Measurements from ENCODE around the gene ST3GAL3.

ST3GAL3 gene

DNA sequence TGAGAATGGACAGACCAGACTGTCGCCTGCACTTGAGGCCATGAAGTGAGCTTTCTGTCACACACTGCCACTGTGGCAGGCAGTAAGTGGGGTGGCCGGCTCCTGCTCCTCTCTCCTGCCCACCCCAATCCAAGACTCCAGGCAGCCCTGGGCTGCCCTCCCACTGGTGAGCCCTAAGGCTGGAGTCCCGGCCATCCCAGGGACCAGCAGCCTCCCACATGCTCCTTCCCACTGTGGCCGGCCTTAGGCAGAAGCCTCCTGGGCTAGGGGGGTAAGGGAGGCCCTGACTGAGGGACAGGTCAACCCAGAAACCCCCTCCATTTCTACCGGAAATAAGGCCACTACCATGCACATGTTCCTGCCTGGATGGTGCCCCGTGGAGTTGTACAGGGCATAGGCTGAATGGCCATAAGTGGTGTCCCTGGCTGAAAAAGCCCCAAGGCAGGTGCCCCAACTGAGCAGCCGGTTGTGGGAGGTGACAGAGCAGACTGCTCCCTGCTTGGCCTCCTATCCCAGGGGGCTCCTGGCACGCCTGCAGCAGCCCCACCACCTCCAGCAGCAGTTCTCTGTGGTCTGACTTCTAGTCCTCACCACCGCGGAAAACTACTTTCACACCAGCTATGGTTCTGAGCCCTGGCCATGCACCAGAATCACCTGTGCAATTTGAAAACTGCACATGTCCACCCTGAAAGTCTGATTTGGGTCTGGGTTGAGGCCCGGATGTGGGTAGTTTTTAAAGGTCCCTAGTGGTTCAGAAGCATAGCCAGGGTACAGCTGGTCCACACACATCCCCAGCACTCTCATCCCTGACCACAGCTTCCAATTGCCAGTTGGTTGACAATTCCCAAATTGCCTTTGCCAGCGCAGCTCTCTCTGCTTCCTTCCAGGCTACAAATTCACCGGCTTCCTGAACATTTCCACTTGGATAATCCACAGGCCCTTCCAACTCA lies 224.7 kb downstream of the ST3GAL3 start:
- H3K9me3 ChIP-seq, result no peaks in the 10 kb centered on the region
- peaks cover 0 to 18% (median 9%) of the 10 kb centered on the region in 3 donors for H3K36me3 ChIP-seq
- no peak for DNase-seq
- no peak overlapping the region for H3K4me3 ChIP-seq
- intact Hi-C loops (cut with DNase I; ENCODE audit: low total_unique reads), result no loop called here
- H3K27me3 ChIP-seq, result peaks cover 0 to 13% of the 10 kb centered on the region in 2 donors
- H3K27ac ChIP-seq, result no peak overlapping the region
- TF ChIP-seq, protein P1, sequence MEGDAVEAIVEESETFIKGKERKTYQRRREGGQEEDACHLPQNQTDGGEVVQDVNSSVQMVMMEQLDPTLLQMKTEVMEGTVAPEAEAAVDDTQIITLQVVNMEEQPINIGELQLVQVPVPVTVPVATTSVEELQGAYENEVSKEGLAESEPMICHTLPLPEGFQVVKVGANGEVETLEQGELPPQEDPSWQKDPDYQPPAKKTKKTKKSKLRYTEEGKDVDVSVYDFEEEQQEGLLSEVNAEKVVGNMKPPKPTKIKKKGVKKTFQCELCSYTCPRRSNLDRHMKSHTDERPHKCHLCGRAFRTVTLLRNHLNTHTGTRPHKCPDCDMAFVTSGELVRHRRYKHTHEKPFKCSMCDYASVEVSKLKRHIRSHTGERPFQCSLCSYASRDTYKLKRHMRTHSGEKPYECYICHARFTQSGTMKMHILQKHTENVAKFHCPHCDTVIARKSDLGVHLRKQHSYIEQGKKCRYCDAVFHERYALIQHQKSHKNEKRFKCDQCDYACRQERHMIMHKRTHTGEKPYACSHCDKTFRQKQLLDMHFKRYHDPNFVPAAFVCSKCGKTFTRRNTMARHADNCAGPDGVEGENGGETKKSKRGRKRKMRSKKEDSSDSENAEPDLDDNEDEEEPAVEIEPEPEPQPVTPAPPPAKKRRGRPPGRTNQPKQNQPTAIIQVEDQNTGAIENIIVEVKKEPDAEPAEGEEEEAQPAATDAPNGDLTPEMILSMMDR (IDR thresholded peaks at IDR 0.05), result no peak
- peaks cover 0 to 41% (median 27%) of the 10 kb centered on the region in 4 donors for H3K4me1 ChIP-seq

DNA sequence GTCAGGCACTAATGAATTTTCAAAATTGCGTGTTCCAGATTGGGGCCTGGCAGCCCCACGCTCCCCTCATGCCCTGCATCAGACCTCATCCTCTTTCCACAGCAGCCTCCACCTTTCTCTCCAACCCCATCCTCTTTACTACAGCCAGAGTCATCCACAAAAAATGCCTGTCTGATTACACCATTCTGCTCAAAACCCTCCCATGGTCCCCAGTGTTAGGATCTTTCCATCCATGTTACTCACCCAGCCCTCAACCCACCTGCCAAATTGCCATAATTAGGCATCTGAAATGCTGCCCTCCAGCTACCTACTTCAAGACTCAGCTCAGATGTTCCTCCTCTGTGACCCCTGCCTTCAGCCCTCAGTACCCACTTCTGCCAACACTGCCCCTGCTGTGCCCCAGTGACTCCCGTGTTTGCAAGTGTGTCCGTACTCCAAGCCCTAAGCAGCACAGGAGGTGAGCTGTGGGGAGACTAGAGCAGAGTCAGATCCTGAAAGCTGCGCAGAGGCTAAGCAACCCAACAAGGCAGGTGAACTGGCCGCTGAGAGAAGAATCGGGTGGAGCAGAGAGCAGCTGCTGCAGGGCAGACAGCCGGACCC lies 225.6 kb downstream of the ST3GAL3 start:
- H3K4me3 ChIP-seq, result peak overlapping the region; percentile 44 to 51
- intact Hi-C loops (cut with DNase I; ENCODE audit: low total_unique reads), result no loop called here

DNA sequence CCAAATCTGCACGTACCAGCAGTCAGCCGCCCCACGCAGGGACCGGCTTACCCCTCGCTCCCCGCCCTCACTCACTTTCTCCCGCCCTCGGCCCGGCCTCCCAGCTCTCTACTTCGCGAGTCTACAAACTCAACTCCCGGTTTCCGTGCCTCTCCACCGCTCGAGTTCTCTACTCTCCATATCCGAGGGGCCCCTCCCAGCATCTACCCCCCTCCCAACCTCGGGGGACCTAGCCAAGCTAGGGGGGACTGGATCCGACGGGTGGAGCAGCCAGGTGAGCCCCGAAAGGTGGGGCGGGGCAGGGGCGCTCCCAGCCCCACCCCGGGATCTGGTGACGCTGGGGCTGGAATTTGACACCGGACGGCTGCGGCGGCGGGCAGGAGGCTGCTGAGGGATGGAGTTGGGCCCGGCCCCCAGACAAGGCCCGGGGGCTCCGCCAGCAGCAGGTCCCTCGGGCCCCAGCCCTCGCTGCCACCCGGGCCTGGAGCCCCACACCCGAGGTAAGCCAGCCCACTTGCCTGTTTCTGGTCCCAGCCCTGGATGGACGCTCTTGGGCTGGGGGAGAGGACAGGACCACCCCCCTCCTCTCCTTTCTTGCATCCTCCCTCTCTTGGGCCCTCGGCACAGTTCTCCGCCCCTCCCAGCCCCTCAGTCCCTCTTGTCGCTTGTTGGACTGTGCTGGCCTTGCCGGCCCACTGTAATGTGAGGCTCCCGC lies 226.2 kb downstream of the ST3GAL3 start, which contains the start of gene ARTN:
Gene ARTN (plus strand): TSS at position 416 of the 715 bp plus-strand sequence. CDS start 1,856 bp downstream, outside the sequence.
- H3K36me3 ChIP-seq, result peaks cover 0 to 18% (median 9%) of the 10 kb centered on the region in 3 donors
- H3K27me3 ChIP-seq, result peaks cover 0 to 13% of the 10 kb centered on the region in 2 donors
- H3K27ac ChIP-seq, result peak within 1 kb of the TSS in 1 of 2 donors; percentile 14
- DNase-seq, result no peak
- intact Hi-C loops (cut with DNase I; ENCODE audit: low total_unique reads), result loop anchor here (2.0 kb wide), 1 partner anchor 171 kb away; no protein-coding TSS in a partner anchor
- peaks cover 0 to 41% (median 27%) of the 10 kb centered on the region in 4 donors for H3K4me1 ChIP-seq
- peak within 1 kb of the TSS; percentile 44 to 51 for H3K4me3 ChIP-seq
- TF ChIP-seq, protein P1 (IDR thresholded peaks at IDR 0.05), result no peak
- no peaks in the 10 kb centered on the region for H3K9me3 ChIP-seq

More for the DNA sequence above, 225.6 kb downstream of the ST3GAL3 start:
- peaks cover 0 to 13% of the 10 kb centered on the region in 2 donors for H3K27me3 ChIP-seq
- DNase-seq, result no peak
- no peaks in the 10 kb centered on the region for H3K9me3 ChIP-seq
- TF ChIP-seq, protein P1 (IDR thresholded peaks at IDR 0.05), result no peak
- peaks cover 0 to 41% (median 27%) of the 10 kb centered on the region in 4 donors for H3K4me1 ChIP-seq
- H3K27ac ChIP-seq, result no peak overlapping the region
- H3K36me3 ChIP-seq, result peaks cover 0 to 18% (median 9%) of the 10 kb centered on the region in 3 donors

DNA sequence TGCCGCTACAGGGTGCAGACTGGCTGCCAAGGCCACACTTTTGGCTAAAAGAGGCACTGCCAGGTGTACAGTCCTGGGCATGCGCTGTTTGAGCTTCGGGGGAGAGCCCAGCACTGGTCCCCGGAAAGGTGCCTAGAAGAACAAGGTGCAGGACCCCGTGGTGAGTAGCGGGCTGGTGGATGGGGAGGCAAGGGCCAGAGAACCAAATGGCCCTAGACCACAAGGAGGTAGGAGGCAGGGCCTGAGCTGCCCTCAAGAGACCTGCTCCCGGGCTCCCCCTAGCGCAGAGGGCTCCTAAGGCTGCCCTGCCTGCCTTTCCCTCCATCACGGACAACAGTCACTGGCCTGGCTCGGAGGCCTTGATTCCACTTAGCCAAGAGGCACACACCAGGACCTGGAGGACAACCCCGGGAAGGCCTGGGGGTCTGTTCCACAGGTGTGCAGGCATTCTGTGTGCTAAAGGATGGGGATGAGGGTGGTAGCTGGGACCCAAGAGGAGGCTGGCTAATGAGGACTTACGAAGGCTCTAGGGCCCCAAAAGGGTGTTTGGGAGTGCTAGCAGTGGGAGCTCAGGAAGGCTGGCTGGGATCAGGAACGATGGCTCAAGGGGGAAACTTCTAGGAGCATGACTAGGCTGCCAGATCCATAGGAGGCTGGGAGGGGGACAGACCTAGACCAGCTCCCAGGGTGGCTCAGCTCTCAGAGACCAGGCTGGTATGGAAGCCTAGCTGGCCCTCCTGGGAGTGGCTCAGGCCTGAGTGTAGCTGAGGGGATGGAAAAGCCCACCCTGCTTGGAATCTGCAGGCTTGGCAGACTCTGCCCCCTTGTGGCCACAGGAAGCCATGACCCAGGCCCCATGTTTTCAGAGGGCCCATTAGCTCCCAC lies 227.0 kb downstream of the ST3GAL3 start:
- DNase-seq, result no peak
- intact Hi-C loops (cut with DNase I; ENCODE audit: low total_unique reads), result loop anchor here (2.0 kb wide), 1 partner anchor 172 kb away; no protein-coding TSS in a partner anchor
- H3K27me3 ChIP-seq, result peaks cover 0 to 13% of the 10 kb centered on the region in 2 donors
- H3K4me1 ChIP-seq, result peaks cover 0 to 41% (median 27%) of the 10 kb centered on the region in 4 donors
- peak overlapping the region; percentile 44 to 51 for H3K4me3 ChIP-seq
- peak overlapping the region in 1 of 2 donors; percentile 14 for H3K27ac ChIP-seq
- peaks cover 0 to 18% (median 9%) of the 10 kb centered on the region in 3 donors for H3K36me3 ChIP-seq
- TF ChIP-seq, protein P1 (IDR thresholded peaks at IDR 0.05), result peak; percentile 84 to 87
- no peaks in the 10 kb centered on the region for H3K9me3 ChIP-seq

Data from tibial artery (tissue), 4 donors.